ENCODE results near the gene PPARG.
"Not testable (repeated sequence)": the region's sequence is repeated elsewhere in the genome, so short reads cannot be mapped to it uniquely, and the experiment has no call there.

PPARG gene

DNA sequence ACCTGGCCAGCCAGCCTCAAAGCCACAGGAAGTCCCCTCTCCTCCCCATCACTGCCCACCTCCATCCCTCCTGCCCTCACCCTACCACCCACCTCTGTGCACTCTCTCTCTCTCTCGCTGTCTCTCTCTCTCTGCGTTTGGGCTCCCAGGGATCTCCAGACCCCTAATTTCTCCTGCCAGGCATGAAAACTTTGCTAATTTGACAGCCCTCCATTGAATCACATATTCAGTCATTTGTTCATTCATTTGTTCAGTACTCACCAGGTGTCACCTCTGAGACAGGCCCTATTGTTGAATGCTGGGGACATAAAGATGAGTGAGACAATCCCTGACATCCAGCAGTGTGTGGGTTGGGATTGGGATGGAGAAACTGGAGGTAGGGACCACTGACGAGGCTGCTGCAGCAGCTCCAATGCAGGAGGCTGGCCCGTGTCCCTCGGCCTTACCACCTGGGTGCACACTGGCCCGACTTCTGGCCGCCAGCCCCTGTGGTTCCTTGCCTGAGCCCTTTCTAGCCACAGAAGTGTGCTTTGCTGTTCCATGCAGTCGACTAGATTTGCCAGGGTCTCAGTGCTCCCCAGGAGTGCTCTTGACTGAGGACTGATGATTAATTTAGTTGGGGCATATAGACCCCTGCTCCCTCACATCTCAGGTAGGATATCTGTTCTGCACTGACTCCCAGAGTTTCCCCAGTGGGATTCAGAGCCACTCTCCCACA is 156.8 kb downstream of the PPARG start:
- DNase-seq, result no peak

DNA sequence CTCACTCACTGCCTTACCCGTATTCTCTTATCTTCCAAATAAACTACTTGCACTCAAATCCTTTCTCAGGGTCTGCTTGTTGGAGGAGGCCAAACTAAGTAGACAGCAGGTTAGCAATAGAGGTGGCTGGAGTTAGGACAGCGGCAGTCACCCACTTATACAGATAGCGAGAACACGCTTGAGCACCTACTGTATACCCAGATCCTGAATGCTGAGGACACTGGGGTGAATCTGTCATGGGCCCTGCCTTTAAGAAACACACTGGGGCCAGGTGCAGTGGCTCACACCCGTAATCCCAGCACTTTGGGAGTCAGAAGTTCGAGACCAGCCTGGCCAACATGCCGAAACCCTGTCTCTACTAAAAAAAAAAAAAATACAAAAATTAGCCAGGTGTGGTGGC is 157.4 kb downstream of the PPARG start:
- no peak for DNase-seq

DNA sequence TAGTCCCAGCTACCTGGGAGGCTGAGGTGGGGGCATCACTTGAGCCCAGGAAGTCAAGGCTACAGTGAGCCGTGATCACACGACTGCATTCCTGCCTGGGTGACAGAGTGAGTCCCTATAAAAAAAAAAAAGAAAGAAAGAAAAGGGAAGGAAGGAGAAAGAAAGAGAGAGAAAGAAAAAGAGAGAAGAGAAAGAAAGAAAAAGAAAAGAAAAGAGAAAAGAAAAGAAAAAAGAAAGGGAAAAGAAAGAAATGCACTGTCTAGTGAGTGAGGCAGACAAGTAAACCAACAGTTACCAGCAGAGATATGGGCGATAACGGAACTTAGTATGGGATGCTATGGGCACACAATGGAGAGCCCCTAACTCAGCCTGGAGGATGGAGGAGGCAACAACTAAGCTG is 158.2 kb downstream of the PPARG start:
- no peak for DNase-seq

DNA sequence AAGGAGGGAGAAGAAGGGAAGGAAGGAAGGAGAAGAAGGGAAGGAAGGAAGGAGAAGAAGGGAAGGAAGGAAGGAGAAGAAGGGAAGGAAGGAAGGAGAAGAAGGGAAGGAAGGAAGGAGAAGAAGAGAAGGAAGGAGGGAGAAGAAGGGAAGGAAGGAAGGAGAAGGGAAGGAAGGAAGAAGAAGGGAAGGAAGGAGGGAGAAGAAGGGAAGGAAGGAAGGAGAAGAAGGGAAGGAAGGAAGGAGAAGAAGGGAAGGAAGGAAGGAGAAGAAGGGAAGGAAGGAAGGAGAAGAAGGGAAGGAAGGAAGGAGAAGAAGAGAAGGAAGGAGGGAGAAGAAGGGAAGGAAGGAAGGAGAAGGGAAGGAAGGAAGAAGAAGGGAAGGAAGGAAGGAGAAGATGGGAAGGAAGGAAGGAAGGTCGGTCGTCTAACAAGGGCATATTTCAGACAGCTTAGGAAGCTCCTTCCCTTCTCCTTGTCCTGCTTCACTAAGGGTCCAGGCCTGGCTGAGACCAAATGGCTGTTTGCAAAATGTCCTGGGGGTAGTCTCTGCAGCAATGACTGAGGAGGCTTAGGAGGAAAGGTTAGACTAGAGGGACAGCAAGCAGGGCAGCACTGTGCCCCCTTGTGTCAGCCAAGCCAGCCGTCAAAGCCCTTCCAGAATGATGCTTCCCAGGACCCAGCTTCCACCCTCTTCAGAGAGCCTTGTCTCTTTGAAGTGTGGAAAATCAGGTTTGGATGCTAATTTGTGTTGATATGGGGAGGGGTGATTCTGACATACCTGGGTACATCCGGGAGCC is 159.7 kb downstream of the PPARG start:
- not testable (repeated sequence) for DNase-seq

DNA sequence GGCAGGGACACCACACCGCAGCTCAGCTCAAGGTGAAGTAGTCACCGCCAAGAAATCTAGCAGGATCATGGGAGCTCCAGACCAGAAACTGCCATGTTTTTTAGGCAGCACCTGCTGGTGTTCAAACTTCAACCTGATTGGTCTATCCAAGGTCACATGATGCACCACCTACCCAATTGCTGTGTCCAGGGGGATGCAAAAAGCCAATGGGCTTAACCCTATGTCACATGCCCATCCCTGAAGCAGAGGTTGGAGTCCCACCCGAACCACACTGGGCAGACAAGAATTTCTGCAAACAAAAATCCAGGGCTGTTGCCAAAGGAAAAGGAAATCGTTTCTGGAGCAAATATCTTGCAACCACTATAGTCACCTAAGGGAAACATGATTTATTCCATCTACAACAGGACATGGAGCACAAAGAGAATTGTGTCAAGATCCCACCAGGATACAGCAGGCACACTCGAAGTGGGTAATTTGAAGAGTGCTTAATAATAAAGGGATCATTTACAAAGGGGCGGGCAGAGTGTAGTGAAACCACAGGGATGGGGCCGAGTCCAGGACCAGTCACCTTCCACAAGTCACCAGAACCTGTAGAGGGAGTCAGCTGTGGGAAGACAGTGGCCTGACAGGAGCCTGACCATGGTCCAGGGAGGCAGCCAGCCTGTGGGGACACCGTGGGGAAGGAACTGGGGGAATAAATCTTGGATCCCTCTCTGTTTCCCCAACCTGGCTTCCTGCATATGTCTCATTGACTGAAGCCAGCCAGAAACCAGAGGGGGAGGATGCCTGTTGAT is 161.2 kb downstream of the PPARG start:
- no peak for DNase-seq

DNA sequence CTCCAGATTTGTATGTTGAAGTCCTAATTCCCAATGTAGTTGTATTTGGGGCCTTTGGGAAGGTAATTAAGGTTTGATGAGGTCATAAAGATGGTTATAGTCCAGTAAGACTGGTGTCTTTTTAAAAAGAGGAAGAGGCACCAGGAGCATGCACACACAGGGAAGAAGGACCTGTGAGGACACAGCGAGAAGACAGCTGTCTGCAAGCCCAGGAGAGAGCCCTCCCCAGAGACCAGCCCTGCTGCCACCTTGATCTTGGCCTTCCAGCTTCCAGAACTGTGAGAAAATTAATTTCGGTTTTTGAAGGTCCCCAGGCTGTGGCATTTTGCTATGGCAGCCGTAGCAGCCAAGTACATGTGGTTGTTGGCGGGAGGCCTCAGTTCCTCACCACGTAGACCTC is 162.6 kb downstream of the PPARG start:
- no peak for DNase-seq

DNA sequence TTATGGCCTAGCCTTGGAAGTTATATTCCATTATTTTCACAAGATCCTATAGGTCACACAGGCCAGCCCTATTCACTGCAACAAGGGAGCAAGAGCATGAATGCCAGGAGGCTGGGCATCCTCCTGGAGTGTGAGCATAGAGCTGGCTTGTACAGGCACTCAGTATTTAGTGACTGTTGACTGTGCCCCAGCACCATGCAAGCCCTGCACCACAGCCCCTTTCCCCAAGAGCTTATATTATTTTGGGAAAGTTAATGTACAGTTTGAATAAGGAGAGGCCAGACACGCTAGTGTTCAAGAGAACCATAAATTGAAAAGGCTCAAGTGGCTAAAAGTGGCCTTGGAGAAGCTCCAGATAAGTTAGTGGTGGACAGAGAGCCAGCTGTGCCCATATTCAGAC is 163.1 kb downstream of the PPARG start:
- DNase-seq, result no peak

DNA sequence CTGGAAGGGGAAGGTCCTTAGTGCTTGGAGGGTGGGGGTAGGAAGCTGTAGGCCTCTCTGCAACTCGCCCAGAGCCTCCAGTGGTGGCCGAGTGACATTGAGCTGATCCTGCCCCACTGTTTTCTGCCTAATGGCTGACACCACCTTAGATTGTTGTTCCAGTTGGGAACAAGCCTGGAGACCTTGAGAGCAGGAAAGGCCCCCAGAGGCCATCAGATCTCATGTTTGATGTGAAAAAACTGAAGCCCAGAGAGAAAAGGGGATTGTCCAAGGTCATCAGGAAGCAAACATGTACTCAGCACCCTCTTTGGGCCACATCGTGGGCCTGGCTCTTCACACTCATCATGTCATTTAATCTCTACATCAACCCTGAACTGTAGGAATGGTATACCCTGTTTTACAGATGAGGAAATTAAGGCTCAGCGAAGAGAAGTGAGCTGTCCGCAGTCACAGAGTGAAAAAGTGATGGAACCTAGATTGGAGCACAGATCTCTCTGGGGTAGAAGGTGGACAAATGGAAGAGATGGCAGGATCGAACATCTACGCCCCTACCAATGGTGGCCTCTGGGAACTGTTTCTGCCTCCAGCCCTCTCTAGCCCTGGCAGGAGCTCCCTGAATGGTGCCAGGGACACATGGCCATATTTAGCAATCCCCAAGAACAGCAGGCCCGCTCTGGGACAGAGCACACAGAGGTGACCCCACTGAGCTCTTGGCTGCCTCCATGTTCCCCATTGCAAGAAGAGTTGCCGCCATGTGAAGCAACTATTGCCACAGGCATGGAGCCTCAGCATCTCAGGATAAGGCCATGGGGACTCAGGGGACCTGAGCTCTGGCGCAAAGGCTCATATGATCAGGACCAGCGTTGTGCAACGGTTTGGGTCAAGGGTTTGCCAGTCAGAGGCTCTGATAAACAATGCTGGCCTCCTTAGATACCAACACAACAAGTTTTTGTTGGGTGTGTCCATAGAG is 163.8 kb downstream of the PPARG start:
- DNase-seq, result no peak

DNA sequence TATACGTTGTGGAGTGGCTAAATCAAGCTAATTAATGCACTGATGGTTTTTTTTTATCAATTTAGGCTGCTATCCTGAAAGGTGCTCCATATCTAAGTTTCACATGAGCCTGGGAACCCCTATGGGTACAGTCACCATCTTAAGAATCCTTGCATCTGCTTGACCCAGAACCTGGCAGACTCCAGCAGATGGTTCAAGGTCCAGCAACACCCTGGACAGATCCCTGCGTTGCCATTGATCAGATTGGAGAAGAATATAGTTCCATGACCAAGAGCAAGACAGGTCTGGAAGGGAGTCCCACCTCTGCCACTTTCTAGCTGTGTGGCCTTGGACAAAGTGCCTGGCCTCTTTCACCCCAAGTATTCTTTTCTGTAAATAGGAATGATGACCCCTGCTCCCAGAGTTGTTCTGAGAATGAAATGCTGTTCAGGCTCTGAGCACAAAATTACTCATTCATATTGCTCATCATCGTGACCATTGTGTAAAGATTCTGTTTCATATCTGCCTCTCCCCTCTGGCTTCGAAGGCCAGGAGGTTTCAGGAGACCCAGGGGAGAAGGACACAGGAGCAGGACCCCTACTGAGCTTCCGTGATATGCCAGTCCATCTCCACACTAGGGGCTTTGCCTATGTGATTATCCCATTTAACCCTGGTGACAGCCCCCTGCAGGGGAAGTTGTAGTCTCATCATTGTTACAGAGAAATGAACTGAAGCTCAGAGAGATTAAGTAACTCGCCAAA is 165.4 kb downstream of the PPARG start:
- DNase-seq, result no peak

DNA sequence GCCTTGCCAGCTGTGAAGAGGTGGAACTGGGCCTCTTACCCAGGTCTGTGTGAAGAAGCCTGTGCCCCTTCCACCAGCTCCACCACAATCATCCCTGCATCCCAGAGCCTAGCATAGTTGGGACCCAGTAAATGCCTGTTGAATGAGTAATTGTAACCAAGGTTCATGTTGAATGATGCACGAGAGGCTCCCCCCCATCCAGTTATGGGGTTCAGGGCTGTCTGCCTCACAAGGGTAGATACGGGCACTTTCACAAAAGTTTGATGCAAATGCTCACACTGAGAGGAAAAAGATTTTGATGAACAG is 165.9 kb downstream of the PPARG start:
- DNase-seq, result no peak

DNA sequence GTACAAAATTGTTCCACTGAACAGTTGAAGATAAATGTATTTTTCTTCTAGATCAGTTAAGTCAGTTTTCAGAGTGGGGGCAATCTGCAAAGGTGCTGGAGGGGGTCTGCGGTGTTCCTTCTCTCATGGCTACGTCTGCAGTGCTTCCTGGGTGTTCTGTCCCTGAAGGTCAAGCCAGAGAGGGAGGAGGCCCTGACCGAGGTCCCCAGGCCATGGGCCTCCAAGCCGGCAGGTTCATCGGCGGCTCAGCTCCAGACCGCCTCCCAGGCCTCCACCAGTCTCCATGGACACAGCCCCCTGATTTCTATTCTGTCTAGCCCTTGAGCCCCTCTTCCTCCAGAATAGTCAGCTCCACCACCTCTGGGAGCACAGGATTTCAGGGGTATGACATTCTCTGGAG is 166.9 kb downstream of the PPARG start:
- DNase-seq, result no peak

DNA sequence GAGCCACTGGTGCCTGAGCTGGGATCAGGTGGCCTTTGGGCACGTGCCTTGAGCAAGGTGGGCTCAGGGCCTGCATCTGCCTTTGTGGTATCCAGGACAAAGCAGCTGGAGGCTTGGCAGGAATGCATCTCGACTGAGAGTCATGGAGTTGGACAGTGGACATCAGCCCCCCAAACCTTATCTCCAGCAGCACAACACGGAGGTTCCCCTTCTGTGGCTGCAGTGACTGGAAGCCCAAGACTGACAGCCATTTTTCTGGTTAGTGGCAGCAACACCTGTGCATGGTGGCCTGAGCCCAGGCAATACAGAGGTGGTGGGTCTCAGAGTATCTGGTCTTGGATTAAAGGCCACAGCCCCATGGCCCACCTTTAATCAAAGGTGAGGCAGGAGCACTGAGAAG is 167.6 kb downstream of the PPARG start:
- no peak for DNase-seq

DNA sequence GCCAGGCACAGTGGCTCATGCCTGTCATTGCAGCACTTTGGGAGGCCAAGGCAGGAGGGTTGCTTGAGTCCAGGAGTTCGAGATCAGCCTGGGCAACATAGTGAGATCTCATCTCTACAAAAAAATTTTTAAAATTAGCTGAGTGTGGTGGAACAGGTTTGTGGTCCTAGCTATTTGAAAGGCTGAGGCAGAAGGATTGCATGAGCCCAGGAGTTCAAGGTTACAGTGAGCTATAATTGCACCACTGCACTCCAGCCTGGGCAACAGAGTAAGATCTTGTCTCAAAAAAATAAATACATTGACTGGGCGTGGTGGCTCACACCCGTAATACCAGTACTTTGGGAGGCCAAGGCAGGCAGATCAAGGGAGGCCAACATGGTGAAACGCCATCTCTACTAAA is 168.5 kb downstream of the PPARG start:
- DNase-seq, result not testable (repeated sequence)

DNA sequence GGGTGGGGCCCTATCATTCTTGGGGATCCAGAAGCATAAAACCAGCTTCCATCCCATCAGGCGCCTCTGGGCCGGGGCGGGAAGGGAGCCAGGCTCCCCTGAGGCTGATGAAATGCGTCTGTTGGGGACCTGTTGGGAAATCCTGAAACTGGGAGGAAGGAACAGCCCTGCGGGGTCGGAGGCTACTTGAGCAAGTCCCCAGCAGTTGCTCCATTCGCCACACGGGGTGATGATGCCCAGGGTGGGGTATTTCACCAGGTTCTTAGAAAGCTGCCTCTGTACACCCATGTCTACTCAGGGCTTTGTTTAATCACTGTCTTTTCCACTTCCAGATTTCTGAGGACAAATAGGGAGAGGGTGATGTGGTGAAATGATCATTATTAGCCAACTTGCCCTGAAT is 170.0 kb downstream of the PPARG start:
- DNase-seq, result no peak

DNA sequence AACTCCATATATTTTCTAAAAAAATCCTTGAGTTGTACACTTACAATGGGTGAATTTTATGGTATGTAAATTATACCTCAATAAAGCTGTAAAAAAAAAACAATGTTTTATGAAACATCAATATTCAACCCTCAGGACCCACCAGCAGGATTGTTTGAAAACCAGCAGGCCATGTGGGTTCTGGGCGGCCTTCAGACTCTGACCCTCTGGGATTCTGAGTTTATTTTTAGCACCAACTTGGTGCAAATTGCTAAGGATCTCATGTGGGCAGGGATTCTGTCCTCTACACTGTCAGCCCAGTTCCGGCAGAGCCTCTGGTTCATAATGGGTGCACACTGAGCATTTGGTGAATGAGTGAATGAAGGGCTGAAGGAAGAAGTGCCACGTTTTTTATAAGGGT is 171.3 kb downstream of the PPARG start:
- DNase-seq, result no peak

DNA sequence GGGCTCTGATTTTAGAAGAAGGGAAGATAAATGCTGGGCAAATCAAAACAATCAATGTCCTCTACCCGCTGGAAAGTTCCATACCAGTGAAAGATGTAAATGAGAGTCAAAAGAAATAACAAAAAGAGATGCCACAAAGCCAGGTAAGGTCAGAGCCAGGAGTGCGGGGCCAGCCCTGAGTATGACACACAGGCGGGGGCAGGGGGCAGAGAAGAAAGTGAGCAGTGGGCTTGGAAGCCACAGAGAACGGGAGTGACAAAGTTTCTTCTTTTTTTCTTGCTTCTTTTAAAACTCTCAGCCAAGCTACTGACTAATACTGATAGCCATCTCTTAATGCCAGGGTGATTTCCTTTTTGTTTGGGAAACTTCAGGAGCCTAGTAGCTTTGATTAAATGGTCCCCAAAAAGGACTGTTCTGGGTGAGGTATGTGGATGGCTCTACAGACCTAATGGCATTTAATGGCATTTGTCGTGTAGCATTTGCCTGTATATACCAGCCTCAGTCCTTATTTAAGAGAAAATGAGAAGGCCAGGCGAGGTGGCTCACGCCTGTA is 172.3 kb downstream of the PPARG start:
- DNase-seq, result no peak

DNA sequence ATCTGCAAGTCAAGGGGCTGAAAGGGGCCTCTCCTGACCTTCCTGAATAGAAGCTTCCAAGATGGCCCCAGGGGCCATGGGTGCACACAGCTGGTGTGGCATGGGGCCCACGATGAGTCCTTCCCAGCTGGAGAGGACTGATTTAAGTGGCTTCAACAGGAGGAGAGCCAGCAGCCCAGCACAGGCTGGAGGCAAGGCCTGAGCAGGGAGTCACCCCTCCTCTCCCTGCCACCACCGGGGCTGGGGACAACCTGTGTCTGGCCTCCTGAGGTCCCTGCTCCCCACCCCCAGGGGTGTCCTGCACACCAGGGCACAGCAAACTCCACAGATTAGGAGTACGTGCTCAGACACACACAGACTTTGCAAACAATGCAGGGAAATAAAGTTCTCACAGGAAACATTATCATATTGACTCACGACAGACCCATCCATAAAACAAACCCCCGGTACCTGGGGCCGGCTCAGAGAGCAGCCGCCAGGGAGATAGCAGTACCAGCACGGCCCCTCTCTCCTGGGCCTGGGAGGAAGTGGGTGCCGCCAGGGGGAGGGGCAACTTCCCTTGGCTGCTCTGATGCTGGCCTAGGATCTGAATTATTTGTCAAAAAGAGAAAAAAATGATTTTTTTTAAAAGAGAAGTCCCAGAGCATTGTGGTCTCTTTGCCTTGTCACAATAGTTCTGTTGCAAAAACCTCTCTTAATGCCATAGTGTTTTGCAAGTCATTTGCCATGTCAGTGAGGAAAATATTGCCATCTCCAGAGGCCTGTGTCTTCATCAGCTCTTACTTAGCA is 173.5 kb downstream of the PPARG start:
- no peak for DNase-seq

DNA sequence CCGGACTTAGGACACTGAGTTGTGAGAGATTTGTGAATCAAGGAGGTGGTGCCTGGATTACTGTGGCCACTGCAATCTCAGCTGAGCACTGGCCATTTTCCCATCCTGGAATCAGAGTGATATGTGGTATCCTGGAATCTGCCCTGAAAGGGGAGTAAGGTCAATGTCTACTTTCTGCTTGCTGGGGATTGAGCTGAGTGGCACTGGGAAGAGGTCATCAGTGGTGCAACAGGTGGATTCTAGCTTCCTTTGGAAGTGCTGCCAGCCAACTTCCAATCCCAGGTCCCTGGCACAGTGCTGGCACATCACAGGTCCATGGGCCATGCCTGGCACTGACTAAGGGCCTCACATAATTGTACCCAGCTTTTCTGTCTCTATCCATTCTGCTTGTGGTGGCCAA is 174.8 kb downstream of the PPARG start:
- no peak for DNase-seq

DNA sequence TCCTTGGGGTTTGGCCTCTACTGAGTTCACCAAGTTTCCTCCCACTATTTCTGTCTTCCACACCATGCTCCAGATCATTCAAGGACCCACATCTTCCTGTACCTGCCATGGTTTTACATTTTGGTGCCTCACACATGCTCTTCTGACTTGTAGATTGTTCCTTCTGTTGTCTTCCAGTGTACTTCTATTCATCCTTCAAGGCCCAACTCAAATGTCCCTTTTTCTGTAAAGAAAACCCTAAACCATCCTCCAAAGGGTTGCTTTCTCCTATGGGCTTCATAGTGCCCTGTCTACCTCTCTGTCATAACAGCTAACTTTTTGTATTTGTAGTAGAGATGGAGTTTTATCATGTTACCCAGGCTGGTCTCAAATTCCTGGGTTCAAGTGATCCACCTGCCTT is 175.3 kb downstream of the PPARG start:
- DNase-seq, result no peak

DNA sequence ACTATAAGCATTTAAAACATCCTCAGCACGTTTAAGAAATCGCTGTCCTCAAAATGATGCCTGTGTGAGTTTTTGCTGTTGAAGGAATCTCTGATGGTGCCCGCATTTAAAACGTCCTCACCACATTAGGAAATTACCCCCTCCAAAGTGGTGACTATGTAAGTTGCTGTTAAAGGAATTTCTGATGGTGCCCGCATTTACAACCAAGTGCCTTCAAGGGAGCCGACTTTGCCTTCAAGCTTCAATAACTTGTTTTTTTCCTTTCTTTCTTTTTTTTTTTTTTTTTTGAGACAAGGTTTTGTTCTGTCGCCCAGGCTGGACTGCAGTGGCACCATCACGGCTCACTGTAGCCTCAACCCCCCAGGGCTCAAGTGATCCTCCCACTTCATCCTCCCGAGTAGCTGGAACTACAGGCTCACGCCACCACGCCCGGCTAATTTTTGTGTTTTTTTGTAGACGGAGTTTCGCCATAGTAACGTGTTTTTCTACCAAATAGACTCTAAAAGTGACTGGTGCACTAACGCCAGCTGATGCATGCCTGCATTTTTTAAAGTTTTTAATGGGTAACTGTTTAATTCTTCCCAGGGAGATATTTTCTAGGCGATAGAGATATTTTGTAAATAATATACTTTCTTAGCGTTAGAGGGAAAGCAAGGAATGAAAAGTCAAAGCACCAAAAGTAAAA is 176.4 kb downstream of the PPARG start:
- no peak for DNase-seq

Measured in activated CD4-positive, alpha-beta T cell treated with anti-CD3 and anti-CD28 coated beads, Interleukin-2, amount 50 U/mL, for 1 hour (primary cell).